Stimulated activated CD8-positive, alpha-beta memory T cell treated with anti-CD3 and anti-CD28 coated beads, Interleukin-2, amount 100 ng/mL, for 1 hour (primary cell): ENCODE data around the gene SPATA31E1.
"Not testable (repeated sequence)": the region's sequence is repeated elsewhere in the genome, so short reads cannot be mapped to it uniquely, and the experiment has no call there.

Experiments
- DNase-seq, 2 donors: peaks; one replicate each; pipeline ENCODE4 v3.0.0-alpha.2; 2020; ENCODE audit warnings: low read depth in 2 of 2

The SPATA31E1 gene

GRCh38 chr9:87882627-87883026 is at the start of gene SPATA31E1:
Gene SPATA31E1 (plus strand): TSS chr9:87882877. CDS start chr9:87882892, 15 bp downstream.
- no peak for DNase-seq

- DNase-seq = no peak
Observed at GRCh38 chr9:87834357-87834756, 48.3 kb upstream of the SPATA31E1 start.

GRCh38 chr9:87836536-87836935 is 46.1 kb upstream of the SPATA31E1 start:
- no peak for DNase-seq

- DNase-seq = no peak
Observed at GRCh38 chr9:87836951-87837705, 45.5 kb upstream of the SPATA31E1 start.

GRCh38 chr9:87840134-87840533 is 42.5 kb upstream of the SPATA31E1 start:
- DNase-seq = no peak

GRCh38 chr9:87842878-87843585 is 39.6 kb upstream of the SPATA31E1 start:
- DNase-seq = no peak

GRCh38 chr9:87844506-87844905 is 38.2 kb upstream of the SPATA31E1 start:
- DNase-seq = no peak

GRCh38 chr9:87847817-87848216 is 34.9 kb upstream of the SPATA31E1 start:
- not testable (repeated sequence) for DNase-seq

- no peak for DNase-seq
Observed at GRCh38 chr9:87849144-87849758, 33.4 kb upstream of the SPATA31E1 start.

GRCh38 chr9:87850391-87850790 is 32.3 kb upstream of the SPATA31E1 start:
- no peak for DNase-seq

- not testable (repeated sequence) for DNase-seq
Observed at GRCh38 chr9:87851186-87851585, 31.5 kb upstream of the SPATA31E1 start.

GRCh38 chr9:87853302-87853701 is 29.4 kb upstream of the SPATA31E1 start:
- no peak for DNase-seq

GRCh38 chr9:87853876-87854579 is 28.6 kb upstream of the SPATA31E1 start:
- no peak for DNase-seq

GRCh38 chr9:87854580-87854955 is 28.1 kb upstream of the SPATA31E1 start:
- no peak for DNase-seq

- no peak for DNase-seq
Observed at GRCh38 chr9:87855061-87855460, 27.6 kb upstream of the SPATA31E1 start.

GRCh38 chr9:87857141-87857947 is 25.3 kb upstream of the SPATA31E1 start:
- no peak for DNase-seq

GRCh38 chr9:87857948-87858335 is 24.7 kb upstream of the SPATA31E1 start:
- no peak for DNase-seq

GRCh38 chr9:87859137-87859536 is 23.5 kb upstream of the SPATA31E1 start:
- no peak for DNase-seq

GRCh38 chr9:87859786-87860185 is 22.9 kb upstream of the SPATA31E1 start:
- DNase-seq = no peak

- no peak for DNase-seq
Observed at GRCh38 chr9:87861332-87861731, 21.3 kb upstream of the SPATA31E1 start.

GRCh38 chr9:87862536-87863268 is 20.0 kb upstream of the SPATA31E1 start:
- DNase-seq = no peak
